NCI-H526 (cell line): ENCODE data around the gene ADAMTSL2.
"Not testable (repeated sequence)": the region's sequence is repeated elsewhere in the genome, so short reads cannot be mapped to it uniquely, and the experiment has no call there.

Experiments used
- DNase-seq, 2 experiments: peaks; one replicate each; lab custom pipeline; 2025; lab: John Stamatoyannopoulos, UW

Gene ADAMTSL2

DNA sequence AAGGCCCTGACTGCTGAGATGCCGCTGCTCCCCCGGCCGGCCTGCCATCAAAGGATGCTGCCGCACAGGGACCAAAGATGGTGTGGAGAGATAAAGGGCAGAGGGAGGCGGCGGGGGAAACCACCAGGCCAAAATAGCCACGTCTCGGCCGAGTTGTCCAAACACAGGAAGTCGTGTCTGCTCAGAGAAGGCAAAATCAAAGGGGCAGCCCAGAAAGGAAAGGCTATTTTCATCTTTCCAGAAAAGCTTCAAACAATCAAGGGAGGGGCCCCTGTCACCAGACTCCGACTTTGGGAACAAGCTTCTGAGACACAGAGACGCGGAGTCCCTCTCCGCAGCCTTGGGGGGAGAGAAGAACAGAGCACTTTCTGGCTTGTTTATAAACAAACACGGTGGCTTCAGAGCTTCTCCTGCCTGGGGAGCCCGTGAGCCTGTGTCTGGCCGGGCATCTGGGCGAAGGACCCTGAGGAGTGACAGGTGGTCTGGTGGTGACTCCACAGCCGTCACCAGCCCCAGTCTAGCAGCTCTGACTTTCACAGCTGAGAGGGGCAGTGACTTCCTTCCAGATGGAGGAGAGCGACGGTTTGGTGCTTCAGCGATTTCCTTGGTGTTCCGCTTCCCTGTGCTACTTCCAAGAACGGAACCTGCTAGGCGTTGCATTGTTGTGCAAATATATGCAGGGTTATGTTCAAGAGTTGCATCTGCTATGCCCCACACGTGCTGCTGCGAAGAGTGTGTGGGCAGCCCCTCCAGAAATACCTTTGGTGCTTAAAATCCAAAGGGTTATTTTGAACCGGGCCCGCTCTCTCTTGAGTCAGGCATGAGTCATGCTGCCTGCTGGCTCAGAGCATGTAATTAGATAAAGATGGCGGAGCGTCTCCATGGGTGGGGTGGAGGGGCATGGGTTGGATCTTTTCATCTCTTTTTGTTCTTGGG lies 24.0 kb downstream of the ADAMTSL2 start:
- no peak for DNase-seq

DNA sequence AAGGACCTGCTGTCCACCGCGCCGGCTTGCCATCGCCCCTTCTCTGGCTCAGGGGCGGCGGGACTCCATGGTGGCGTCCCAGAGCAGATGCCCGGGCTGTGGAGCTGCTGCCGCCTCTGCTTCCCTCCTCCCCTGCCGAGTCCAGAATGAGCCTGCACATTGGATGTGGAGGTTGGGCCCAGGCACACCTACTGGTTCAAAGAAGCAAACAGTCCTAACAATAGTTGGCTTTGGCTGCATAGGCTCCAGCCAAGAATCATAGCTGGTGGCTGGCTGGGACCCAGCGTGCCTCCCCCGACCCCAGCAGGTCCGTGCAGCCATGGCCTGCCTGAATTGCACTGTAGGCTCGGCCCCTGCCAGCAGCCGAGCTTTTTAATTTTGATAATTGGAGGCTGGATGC lies 25.8 kb downstream of the ADAMTSL2 start:
- no peak for DNase-seq

DNA sequence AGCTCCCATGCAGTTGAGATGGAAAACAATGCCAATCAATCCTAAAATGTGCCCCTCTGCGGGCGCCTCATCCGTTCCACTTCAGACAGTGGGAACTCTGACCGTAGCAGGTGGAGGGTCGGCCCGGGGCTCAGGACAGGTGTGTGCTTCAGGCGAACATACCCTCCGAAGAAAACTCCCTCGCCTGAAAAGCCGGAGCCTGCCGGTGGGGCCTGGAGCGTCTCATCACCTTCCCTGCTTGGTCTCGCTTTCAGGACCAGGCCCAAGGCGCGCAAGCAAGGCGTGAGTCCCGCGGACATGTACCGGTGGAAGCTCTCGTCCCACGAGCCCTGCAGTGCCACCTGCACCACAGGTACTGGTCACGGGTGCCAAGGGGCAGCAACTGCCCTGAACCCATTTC lies 26.4 kb downstream of the ADAMTSL2 start:
- no peak for DNase-seq

DNA sequence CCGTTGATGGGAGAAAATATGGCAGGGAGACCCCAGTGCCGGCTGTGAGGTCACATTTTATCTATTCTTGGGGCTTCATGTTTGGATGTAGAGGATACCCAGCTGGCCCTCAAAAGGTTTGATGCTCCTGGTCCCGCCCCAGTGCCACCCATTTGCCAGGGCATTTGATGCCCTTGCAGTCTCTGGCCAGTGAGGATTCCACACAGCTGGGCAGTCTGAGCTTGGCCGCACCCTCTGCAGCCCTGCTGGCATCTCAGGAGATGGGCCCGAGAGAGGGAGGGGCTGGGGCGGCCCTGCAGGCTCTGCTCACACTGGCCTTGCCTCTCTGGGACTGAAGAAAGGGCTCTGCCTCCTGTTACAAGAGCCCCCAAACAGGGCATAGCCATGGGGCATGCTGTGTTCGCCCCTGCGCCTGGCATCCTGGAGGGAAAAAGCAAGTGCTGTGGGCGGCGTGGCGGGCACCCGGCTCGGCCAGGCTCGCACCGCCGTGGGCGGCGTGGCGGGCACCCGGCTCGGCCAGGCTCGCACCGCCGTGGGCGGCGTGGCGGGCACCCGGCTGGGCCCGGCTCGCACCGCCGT lies 27.6 kb downstream of the ADAMTSL2 start:
- no peak for DNase-seq

DNA sequence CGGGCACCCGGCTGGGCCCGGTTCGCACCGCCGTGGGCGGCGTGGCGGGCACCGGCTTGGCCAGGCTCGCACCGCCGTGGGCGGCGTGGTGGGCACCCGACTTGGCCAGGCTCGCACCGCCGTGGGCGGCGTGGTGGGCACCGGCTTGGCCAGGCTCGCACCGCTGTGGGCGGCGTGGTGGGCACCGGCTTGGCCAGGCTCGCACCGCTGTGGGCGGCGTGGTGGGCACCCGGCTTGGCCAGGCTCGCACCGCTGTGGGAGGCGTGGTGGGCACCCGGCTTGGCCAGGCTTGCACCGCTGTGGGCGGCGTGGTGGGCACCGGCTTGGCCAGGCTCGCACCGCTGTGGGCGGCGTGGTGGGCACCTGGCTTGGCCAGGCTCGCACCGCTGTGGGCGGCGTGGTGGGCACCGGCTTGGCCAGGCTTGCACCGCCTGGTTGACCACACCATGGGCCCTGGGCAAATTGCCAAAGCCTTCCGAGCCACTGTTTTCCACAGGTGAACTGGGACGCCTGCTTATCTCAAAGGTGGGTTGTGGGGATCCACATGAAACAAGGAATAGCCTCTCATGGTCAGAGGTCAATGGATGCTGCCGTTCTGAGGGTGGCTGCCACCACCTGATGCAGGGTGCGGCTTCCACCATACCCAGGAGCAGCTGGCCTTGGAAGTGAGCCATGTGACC lies 28.2 kb downstream of the ADAMTSL2 start:
- DNase-seq = no peak

DNA sequence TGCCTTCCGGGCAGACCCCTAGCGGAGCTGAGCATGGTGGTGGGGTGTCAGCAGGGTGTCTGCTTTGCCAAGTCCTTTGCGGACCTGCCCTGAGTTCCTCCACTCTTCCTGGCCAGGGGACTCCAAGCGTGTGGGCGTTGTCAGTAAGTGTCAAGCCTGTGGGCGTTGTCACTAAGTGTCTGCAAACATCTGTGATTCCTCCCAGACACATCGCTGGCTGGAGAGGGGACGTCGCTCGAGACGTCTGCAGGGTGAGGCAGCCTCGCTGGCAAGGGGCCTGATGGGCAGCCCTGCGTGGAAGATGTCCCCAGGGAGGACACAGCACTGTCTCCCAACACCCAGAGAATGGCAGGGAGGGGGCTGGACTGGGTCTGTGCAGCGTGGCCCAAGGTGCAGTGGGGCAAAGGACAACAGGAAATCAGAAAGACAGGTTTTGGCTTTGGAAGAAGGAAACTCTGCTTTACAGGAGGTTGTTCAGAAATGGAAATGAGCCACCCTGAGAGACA lies 28.8 kb downstream of the ADAMTSL2 start:
- no peak for DNase-seq

DNA sequence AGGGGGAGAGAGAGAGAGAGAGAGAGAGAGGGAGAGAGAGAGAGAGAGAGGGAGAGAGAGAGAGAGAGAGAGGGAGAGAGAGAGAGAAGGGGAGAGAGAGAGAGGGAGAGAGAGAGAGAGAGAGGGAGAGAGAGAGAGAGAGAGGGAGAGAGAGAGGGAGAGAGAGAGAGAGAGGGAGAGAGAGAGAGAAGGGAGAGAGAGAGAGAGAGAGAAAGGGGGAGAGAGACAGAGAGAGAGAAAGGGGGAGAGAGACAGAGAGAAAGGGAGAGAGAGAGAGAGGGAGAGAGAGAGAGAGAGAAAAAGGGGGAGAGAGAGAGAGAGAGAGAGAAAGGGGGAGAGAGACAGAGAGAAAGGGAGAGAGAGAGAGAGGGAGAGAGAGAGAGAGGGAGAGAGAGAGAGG lies 29.3 kb downstream of the ADAMTSL2 start:
- not testable (repeated sequence) for DNase-seq

DNA sequence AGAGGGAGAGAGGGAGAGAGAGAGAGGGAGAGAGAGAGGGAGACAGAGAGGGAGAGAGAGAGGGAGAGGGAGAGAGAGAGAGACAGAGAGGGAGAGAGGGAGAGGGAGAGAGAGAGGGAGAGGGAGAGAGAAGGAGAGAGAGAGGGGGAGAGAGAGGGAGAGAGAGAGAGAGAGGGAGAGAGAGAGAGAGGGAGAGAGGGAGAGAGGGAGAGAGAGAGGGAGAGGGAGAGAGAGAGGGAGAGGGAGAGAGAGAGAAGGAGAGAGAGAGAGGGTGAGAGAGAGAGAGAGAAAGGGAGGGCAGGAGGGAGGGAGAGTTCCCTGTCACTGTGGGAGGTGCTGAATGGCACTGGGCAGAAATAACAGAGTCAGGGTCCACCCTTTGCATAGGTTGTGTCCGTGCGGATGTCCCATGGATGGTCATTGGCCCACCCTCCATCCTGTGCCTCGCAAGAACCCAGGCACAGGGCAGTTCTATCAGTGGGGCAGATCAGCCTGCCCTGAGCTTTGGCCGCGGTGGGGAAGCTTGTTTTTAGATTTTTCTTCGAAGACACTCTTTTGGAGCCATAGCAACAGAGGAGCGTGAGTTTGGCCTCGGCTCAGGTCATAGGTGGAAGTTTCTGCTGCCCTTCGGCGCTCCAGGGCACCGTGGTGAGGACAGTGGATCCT lies 30.1 kb downstream of the ADAMTSL2 start:
- DNase-seq = no peak

DNA sequence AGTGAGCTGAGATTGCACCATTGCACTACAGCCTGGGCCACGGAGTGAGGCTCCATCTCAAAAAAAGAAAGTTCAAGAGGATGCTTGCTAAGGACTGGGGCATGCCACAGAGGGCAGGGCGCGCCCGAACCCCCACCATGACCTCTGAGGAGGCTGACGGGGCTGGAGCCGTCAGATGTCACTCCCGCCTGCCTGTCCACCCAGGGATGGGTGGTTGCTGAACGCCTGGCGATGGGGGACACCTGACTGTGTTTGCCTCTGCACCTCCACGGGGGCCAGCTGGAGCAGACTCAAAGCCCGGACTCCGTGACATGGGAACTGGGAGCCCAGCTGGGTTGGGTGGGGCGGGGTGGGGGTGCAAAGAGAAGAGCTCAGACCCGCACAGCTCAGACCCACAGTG lies 31.9 kb downstream of the ADAMTSL2 start:
- DNase-seq = no peak

DNA sequence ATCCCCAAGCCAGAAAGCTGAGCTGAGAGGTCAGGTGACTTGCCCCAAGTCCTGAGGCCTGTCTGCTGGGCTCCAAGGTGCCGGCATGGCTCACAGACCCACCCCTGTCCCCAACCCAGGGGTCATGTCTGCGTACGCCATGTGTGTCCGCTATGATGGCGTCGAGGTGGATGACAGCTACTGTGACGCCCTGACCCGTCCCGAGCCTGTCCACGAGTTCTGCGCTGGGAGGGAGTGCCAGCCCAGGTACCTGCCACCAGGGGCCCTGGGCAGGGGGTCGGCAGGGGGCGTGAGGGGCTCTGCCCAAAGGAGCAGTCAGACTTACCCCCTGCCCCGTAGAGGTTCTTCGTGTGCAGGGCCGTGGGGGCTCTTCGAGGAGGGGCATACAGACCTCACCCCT lies 32.3 kb downstream of the ADAMTSL2 start:
- DNase-seq = no peak

DNA sequence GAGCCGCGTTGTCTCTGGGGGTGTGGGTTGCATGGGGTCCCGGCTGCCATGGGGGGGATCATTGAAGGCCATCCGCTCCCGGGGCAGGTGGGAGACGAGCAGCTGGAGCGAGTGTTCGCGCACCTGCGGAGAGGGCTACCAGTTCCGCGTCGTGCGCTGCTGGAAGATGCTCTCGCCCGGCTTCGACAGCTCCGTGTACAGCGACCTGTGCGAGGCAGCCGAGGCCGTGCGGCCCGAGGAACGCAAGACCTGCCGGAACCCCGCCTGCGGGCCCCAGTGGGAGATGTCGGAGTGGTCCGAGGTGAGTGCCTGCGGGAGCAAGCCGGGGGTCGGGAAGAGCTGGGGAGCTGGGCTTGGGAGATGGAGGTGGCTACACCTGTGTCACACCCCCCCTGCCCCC lies 33.7 kb downstream of the ADAMTSL2 start:
- no peak for DNase-seq

DNA sequence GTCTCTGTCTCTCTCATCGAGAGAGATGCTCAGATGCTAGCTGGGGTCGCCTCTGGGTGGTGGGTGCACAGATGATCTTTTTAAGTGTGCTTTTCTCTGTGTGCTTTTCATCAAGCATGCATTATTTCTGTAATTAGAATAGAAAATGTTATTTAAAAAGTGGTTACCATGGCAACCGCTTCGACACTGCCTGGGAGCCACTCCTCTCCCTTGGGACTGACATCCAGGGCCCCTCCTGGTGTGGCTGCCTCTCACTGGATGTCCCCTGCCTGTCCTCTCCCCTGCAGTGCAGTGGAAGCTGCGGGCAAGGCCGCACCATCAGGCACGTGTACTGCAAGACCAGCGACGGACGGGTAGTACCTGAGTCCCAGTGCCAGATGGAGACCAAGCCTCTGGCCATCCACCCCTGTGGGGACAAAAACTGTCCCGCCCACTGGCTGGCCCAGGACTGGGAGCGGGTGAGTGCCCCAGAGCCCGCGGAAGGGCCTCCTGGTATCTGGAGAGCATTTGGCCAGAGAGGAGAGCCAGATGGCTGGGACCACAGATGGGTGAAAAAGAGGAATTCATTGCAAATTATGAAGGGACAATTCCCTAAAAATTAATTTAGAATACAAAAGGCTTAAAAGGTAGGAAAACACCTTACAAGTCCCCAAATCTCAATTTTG lies 34.7 kb downstream of the ADAMTSL2 start:
- no peak for DNase-seq

DNA sequence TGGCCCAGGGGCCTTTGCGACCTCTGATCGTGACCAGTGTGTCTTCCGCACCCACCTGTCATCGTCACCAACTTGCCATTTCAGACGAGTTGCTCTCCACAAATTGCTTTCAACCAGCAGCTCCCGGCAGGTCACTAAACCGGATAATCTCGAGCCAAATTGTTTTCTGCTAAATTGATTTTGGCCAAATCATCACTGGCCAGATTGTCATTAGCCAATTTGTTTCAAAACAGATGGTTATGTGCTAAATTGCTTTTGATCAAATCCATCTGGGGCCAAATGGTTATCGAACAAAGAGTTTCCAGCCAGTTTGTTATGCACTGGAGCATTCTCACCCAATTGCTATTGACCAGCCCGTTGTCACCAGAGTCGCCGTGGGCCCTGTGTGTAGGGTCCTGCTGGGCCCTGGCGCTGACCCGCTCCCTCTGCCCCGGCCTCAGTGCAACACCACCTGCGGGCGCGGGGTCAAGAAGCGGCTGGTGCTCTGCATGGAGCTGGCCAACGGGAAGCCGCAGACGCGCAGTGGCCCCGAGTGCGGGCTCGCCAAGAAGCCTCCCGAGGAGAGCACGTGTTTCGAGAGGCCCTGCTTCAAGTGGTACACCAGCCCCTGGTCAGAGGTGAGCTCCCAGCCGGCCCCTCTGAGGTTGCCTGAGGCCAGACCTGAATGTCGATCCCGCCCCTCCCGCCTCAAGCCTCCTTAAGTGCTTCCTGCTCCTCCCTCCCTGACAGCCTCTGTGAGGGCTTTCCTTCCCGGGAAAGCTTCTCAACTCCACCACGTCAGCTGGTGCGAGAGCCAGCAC lies 35.6 kb downstream of the ADAMTSL2 start:
- DNase-seq = no peak

DNA sequence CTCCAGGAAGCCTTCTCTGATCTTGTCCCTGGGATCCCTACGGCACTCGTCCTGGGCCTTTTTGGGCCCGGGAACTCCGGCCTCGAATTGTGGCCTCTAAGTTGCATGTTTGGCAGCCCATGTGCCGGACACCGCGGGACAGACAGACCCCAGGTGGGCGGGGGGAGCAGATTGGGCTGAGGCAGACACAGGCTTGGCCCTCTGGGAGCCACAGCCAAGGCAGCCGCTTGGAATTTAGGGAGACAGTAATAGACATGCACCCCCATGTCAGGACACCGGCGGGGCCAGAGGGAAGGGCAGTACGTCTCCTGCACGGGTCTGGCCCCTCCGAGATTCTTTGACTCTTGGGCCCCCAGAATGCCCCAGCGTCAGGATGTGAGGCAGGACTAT lies 36.2 kb downstream of the ADAMTSL2 start:
- DNase-seq = no peak

DNA sequence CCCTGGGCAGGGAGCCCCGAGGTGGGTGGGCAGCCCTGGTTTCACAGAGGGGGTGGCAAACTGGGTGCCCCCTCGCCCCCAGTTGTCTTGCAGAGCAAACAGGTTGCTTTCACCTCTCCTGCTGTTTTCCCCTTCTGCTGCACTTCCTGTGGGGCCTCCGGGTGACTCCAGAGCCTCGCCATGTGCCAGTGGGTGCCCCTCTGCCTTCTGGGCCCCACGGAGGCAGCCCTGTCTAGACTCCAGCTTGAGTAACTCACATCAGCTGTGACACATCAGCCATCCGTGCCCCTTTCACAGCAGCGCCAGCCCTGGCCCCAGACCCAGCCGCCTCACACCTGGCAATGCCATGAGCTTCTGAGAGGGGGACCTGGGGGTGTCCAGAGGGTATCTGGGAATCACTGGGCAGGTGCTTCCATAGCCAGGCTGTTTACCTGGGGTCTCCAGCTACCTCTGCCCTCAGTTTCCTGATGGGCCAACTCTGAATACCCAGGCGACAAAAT lies 36.9 kb downstream of the ADAMTSL2 start:
- no peak for DNase-seq

DNA sequence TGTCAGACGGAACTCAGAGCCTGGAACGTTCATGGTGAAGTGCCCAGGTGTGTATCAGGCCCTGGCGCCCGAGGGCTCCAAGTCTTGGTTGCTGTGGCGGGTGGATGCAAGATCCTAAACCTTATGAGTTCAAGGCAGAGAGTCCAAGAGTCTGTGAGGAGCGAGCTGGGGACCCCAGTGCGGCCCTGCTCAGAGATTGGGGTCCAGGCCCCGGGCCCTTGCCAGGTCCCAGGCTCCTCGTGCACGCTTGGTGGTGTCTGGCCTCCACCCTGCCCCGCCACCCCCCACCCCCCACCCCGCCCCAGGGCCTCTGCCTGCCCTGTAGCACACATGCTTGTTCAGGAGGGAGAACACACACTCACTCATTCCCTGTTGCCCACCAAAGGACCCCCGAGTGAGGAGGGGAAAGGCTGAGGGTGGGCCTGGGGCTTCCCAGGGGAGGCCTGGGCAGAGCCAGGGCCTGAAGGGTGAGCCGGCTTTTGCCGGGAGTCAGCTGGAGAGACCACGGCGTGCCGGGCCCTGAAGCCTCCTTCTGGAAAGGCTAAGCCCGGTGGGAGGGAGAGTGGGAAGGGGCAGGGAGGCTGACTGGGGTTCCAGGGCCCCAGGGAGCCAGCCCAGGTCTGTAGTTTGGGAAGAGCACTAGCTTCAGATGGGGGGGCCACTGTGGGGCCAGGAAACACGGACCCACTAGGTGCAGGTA lies 37.5 kb downstream of the ADAMTSL2 start:
- no peak for DNase-seq

DNA sequence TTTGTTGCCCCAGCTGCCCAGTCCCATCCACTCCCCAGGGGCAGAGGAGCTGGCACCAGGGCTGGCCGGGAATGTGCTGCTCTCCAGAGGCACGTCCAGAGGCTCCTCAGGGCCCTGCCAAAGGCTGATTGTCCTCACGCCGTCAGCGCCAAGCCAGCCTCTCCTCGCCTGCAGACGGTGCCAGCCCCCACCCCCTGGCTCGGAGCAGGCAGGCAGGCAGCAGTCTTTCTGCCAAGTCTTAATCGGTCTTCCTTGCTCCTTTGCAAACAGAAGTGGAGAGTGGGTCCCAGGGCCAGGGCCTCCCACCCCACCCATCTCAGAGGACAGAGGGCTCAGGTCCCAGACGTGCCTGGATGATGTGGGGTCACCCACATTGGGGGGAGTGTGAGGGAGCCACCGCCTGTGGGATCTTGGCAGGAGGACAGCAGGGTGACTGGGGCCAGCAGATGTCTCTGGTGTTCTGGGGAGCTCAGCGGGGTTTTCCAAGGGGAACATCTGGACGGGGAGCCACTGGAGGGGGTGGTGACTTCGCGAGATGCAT lies 38.4 kb downstream of the ADAMTSL2 start:
- DNase-seq = no peak

DNA sequence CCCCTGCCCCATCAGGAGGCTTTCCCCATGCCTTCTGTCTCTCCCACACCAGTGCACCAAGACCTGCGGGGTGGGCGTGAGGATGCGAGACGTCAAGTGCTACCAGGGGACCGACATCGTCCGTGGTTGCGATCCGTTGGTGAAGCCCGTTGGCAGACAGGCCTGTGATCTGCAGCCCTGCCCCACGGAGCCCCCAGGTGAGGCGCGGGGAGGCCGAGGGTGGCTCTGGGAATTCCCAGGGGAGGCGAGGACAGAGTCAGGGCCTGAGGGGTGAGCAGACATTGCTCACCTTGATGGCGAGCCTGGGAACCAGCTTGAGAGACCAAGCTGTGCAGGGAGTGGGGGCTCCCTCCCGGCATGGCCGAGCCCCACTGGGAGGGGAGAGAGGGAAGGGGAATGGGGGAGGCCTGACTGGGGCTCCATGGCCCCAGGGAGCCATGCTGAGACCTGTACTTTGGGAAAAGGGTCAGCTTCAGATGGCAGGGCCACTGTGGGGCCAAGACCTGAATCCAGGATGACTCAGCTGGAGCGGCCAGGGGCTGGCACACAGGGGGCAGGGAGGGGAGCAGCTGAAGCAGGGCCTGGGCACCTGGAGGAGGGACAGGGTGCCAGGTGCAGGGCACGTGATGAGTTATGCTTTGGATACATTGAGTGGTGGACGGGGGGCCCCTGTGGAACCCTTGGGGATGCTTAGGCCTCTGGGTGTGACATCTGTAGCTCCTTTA lies 39.4 kb downstream of the ADAMTSL2 start:
- no peak for DNase-seq

DNA sequence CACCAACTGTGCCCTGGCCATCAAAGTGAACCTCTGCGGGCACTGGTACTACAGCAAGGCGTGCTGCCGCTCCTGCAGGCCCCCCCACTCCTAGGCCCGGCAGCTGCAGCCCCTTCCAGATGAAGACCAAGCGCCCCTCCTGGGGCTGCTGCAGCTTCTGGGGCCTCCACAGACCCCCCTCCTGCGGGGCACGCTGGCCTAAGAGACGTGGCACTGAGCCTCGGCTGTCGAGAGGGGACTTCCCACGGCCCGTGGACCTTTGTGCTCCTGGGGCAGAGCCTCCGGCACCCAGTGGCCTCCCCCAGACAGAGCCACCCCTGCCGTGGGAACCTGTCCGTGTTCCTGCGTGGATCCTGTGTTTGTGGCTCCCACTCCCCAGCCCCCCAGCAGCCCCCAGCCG lies 40.3 kb downstream of the ADAMTSL2 start:
- DNase-seq = no peak
